Stimulated activated CD8-positive, alpha-beta memory T cell treated with anti-CD3 and anti-CD28 coated beads, Interleukin-15, amount 100 ng/mL, for 1 hour (primary cell): ENCODE data around the gene SHLD1.

ENCODE experiments used
- DNase-seq: peaks from one replicate; pipeline ENCODE4 v3.0.0-alpha.2; 2020; ENCODE audit warnings: low read depth

Gene SHLD1

GRCh38 chr20:5820738-5821137, 70.5 kb downstream of the SHLD1 start:
- DNase-seq: no peak

- no peak for DNase-seq
Observed at GRCh38 chr20:5821627-5822215, 71.5 kb downstream of the SHLD1 start.

GRCh38 chr20:5822569-5822968, 72.4 kb downstream of the SHLD1 start:
- DNase-seq: no peak

DNA sequence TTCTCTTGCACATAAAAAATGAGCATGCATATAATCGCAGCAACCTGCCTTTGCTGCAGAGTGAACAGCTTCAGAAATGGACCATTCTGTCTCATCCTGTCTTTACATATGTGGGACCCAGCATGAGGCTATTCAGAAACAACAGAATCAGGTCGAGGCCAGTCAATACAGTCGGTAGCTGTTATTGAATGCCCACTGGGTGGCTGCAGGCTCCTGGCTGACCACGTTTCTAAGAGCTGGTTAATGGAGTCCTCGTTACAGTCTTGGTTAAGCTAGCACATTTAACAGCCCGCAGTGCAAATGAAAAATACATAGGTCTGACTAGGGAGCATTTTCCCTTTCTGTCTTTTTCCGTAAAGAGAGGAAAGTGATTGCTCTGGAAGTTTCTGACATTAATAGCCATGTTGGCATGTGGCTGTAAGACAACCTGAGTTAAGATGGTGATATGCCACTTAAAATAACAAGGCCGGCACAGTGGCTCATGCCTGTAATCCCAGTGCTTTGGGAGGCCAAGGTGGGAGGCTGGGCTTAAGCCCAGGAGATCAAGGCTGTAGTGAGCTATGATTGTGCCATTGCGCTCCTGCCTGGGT, 75.0 kb downstream of the SHLD1 start:
- DNase-seq: no peak

GRCh38 chr20:5827098-5827853, 77.1 kb downstream of the SHLD1 start:
- no peak for DNase-seq

DNA sequence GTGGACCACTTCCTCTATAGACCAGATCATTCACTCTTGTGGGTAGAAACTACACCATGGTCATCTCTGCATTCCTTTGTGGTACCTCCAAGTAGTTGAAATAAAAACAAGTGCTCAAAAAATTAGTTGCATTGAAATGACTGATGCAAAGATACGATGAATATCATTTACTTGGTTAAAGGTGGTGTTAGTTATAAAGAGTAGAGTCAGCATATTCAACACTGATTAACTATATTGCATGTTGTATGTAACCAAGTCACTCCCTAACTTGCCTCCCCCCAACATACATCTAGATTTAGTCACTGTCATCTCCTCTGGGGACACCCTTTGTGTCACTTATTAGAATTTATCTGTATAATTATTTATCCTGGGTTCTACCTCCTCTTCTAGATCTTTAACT, 77.7 kb downstream of the SHLD1 start:
- no peak for DNase-seq

GRCh38 chr20:5829241-5829809, 79.1 kb downstream of the SHLD1 start:
- DNase-seq: no peak

- DNase-seq: no peak
Observed at GRCh38 chr20:5831539-5832237, 81.5 kb downstream of the SHLD1 start.

DNA sequence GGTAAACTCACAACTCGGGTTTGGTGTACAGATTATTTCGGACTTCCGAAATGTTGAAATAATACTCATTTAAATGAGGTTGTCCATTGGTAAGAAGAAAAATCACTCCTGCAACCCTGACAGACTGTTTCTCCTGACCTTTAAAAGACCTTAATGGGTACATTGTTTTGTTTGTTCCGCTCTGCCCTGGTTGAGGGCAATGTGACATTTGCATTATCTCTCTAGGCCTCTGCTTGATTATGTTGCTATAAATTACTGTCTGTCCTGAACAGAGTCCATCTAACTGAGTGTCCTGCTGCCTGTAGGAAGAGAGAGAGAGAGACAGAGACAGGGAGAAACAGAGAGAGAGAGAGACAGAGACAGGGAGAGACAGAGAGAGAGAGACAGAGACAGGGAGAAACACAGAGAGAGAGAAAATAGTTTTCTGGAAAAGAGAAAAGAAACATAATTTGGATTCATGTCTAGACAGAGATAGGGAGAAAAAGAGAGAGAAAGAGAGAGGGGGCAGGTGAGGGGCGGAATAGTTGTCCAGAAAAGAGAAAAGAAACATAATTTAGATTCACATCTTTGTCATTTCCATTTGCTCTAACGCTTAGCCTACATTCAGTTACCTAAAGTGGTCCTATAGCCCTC, 83.2 kb downstream of the SHLD1 start:
- no peak for DNase-seq

DNA sequence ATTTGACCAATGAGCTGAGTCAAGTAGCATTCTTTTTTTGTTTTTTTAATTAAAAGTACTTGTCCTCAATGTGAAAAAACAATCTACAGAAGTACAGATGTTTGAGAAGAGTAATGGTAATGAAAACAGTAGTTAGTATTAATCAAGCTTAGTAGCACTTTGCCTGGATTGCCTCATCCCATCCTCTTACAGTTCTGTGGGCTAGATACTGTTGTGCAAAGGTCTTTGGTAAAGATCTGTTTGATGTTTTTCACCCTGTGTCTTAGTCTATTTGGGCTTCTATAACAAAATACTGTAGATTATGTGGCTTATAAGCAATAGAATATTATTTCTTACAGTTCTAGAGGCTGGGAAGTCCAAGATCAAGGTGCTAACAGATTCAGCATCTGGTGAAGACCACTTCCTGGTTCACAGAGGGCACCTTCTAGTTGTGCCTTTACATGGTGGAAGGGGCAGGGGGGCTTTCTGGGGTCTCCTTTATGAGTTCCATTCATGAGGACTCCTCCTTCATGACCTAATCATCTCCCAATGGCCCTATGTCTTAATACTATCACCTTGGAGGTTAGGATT, 84.3 kb downstream of the SHLD1 start:
- no peak for DNase-seq

GRCh38 chr20:5835321-5835821, 85.2 kb downstream of the SHLD1 start:
- DNase-seq: no peak

DNA sequence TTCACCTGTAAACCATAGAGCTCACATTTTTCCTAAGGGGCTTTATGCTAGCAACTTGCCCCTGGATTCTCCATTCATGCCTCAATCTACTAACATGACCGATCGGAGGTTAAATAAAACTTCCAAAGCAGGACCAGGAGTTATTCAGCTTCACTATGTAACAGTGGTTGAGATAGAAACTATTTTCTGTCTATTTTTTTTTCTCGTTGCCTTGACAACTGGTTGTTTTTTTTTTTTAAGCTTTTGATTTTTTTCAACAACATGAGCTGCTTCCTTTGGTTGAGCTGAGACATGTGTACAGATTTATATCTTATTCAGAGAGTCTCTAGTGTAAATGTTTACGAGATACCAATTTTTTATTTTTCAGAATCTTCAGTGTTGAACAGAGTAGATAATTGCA, 85.7 kb downstream of the SHLD1 start:
- no peak for DNase-seq

- DNase-seq: no peak
Observed at GRCh38 chr20:5836569-5836968, 86.4 kb downstream of the SHLD1 start.

DNA sequence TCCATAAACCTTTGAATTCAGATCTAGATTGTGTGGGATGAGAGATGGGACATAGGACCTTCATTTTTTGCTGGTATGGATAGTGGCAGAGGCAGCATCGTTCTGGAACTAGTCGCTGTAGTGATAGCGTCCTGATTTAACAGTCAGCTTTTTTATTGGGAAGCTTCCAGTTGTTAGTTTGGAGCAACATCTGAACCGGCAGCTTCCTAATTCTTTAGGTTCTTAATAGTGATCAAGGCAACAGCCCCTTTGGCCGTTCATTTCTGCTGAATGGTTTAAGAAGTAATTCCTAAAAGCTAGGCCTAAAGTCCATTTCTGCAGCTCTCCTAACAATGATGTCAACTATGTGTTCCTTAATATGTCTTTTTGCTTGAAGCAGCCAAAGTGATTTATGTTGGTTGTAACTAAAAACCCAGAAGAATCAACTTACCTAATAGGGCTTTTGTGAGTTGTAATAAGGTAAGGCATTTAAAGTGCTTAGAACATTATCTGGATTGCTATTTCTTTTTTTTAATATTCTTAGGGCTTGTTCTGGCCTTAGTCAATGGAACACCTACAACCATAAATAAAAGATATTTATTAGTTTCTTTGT, 90.3 kb downstream of the SHLD1 start:
- DNase-seq: no peak

GRCh38 chr20:5841522-5841921, 91.3 kb downstream of the SHLD1 start:
- no peak for DNase-seq

DNA sequence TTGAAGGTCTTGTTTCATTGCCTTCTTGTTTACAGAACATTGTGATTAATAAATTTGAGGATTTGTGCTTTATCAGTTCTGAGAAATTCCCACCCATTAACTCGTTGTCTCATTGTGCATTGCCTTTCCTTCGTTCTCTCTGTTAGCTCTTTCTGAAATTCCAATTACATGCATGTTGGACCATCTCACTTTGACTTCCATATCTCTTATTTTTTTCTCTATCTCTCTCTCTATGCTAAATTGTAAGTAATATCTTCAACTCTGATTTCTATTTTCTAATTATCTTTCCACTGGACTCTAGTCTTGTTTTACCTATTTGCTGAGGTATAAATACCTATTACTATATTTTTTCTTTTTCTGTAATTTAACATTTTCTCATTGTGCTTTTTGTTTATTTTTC, 92.3 kb downstream of the SHLD1 start:
- no peak for DNase-seq

DNA sequence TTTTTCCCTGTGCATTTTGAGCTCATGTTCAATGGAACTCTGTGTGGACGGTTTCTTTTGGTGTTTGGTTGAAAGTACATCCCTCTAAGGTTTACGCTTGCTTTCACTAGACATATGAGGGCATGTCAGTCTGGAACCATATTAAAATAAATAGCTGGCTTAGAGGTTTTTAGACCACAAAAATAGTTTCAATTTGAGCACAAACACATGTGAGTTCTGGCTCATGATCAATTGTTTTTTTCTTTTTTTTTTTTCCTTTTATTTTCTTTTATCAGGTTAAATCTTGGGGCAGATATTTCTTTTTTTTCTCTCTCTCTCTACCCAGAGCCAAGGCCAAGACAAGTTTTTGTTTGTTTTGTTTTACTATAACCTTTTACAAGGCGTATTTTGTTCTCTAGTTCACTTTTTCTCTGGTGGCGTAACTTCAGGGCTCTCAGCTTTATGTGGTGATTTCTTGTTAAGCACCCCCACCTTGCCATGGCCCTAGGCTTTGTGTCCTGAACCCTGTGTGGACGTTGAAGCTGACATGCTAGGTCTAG, 92.9 kb downstream of the SHLD1 start:
- no peak for DNase-seq

- no peak for DNase-seq
Observed at GRCh38 chr20:5844063-5844681, 94.0 kb downstream of the SHLD1 start.

DNA sequence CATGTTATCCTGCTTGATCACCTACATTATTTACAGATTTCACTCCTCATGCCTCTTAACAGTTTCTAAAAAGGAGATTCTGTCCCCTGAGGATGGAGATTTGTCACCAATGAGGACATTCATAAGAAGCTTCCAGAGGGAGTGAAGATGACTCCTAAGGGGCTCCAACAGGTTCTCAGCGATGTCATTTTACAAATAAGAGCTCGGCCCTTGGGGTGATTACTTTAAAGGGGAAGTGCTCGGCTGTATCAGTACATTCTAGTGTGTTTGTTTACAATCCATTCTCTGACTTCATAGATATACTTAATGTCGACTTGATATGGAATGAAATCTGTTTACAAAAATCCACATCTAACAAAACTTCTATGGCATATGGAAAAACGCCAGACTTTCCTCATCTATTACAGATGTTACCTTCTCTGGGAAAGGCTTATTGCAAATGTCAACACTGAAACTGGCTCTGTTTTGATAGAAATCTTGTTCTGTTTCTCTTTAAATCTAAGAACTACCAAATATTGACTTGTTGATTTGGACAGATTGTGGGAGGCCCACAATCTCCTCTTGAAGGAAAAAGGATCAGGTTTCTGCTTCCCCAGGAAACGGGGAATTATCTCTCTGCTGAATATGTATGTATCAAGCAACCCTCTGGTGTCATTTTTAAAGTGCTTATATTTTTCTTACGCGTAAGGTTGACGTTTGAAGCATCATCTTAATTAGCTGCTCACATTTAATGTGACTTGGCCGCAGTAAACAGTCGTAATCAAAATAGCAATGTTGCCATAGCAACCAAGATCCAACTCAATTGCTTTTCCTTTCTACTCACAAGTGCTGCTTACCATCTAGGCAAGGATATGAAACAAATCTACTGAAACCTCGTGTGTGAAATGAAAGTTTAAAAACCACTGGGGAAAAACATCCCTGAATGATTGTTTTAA, 95.7 kb downstream of the SHLD1 start:
- DNase-seq: no peak
